Ramos (cell line): ENCODE results near the gene PRAMEF4.
"Not testable (repeated sequence)": the region's sequence is repeated elsewhere in the genome, so short reads cannot be mapped to it uniquely, and the experiment has no call there.

Experiments used
- in situ Hi-C: fragments of 300-500 bp; cut with MboI; formaldehyde crosslinking; loops from one replicate; pipeline ENCODE4 v1.14.3; 2022; ENCODE audit warnings: low sequenced_read_pairs; ENCODE audit not compliant: unreplicated experiment

PRAMEF4 gene

DNA sequence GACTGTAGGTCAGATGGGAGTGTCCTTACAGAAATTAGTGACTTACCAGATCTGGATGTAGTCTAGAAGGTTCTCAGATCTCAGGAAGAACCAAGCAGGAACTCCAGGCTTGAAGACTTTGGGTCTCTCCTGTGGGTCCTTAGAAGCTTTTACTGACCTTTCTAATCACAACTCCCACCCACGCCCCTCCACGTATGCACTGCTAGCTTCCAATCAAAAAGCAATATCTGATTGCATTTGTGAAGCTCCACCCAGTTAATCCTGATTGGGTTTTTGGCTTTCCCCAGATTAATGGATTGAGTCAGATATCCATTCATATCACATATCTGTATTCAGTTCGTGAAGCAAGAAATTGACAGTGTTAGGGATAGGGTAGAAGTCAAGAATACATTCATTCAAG, at the start of gene PRAMEF4:
Gene PRAMEF4, minus strand, starts transcription at position 101 of the 400 bp plus-strand sequence. CDS start 2,807 bp downstream, outside the sequence.
- in situ Hi-C loops = not testable (repeated sequence)

GRCh38 chr1:12924368-12924767, 38.4 kb upstream of the PRAMEF4 start:
- in situ Hi-C loops = not testable (repeated sequence)

- in situ Hi-C loops = not testable (repeated sequence)
These were observed 35.7 kb upstream of the PRAMEF4 start for GRCh38 chr1:12921749-12922148.

- in situ Hi-C loops = not testable (repeated sequence)
These were observed 30.3 kb upstream of the PRAMEF4 start, which contains the start of gene PRAMEF7 for GRCh38 chr1:12916310-12916709. Gene PRAMEF7 (plus strand): TSS chr1:12916610. CDS start chr1:12917693, 1,083 bp downstream.

DNA sequence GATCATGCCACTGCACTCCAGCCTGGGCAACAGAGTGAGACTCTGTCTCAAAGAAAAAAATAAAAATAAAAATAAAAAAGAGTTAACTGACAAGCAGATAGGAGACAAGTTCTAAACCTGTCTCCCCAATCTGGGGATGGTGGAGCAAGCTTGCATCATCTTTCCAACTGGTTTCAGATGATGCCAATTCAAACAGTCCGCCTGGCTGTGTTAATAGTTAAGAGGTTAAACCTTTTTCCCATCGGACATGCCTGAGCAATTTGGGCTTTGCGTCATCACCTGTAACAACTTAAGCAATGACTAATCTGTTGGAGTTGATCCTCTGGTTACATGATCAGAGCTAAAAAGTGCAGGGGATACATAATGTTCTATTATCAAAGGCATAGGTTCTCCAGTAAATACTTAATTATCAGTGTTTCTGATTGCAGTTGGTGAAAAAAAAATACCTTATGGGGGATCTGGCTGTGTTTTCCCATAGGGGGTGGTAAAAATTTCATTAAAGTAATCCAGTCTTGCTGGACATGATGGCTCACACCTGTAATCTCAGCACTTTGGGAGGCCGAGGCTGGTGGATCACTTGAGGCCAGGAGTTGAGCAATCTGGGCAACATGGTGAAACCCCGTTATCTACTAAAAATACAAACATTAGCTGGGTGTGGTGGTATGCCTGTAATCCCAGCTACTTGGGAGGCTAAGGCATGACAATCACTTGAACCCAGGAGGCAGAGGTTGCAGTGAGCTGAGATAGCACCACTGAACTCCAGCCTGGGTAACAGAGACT, 18.0 kb upstream of the PRAMEF4 start:
- in situ Hi-C loops = not testable (repeated sequence)

GRCh38 chr1:12899186-12899585, 13.2 kb upstream of the PRAMEF4 start:
- in situ Hi-C loops = not testable (repeated sequence)

DNA sequence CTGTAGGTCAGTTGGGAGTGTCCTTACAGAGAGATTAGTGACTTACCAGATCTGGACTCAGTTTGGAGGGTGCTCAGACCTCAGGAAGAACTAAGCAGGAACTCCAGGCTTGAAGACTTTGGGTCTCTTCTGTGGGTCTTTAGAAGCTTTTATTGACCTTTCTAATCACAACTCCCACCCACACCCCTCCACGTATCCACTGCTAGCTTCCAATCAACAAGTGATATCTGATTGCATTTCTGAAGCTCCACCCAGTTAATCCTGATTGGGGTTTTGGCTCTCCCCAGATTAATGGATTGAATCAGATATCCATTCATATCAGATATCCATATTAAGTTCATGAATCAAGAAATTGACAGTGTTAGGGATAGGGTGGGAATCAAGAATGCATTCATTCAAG, 12.2 kb upstream of the PRAMEF4 start, which contains the start of gene PRAMEF10:
Gene PRAMEF10, minus strand, starts transcription at position 101 of the 400 bp plus-strand sequence. CDS start 2,423 bp downstream, outside the sequence.
- in situ Hi-C loops = not testable (repeated sequence)

DNA sequence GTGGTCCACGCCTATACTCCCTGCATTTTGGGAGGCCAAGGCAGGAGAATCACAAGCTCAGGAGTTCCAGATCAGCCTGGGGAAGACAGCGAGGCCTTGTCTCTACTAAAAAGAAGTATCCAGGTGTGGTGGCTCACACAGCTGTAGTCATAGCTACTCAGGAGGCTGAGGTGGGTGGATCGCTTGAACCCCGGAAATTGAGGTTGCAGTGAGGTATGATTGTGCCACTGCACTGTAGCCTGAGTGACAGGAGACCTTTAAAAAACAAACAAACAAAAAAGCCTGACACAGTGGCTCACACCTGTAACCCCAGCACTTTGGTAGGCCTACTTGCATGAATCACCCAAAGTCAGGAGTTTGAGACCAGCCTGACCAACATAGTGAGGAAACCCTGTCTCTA, 7.5 kb downstream of the PRAMEF4 start:
- in situ Hi-C loops = not testable (repeated sequence)

DNA sequence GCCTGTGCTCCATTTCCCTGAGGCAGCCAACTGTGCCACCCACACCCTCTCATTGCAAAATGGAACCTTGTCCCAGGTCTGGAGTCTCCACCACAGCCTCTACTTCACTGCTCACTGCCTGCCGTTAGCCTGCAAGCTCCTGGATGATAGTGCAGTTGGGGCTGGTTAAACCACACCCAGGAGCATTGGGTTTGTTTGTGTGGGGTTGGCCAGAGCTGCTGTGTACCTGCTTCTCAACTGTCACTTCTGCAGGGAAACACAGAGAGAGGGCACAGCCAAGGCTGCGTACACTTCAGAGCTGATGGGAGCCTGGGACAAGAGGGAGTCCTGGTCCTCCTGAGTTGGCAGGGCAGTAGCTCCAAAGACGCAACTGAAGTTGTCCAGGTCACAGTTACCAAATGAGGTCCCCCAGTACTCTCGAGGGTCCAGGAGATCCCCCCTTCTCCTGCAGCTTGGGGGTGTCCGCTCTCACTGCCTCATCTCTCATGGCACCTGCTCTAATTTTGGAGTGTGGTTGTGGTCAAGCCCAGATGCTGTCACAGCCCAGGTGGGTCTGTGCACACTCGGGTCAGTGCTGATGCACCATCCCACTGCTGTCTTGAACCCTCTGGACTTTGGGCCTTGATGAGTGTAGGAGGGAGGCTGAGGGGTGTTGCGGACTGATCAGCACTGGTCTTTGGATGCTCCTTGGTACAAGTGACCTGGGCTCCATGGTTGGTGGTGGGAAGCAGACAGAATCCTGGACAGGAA, 22.7 kb downstream of the PRAMEF4 start:
- in situ Hi-C loops = not testable (repeated sequence)

DNA sequence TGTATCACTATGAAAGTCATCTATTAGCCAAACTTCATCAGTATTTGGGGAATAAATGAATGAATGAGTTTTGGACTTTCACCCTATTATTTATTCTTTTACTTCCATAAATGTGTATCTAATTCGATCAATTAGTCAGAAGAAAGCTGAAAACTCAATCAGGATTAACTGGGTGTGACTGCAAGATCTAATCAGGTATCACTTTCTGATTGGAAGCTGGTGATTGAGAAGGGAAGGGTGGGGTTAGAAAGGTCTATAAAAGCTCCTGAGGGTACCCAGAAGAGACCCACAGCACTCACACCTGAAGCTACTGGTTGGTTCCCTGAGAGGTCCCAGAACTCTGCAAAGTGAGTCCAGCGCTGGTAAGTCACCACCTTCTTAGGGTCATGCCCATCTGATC, 29.2 kb downstream of the PRAMEF4 start, which contains the start of gene PRAMEF2:
Gene PRAMEF2, plus strand, starts transcription at position 301 of the 400 bp plus-strand sequence. CDS start 1,924 bp downstream, outside the sequence.
- in situ Hi-C loops = not testable (repeated sequence)

GRCh38 chr1:12851779-12852178, 34.2 kb downstream of the PRAMEF4 start:
- in situ Hi-C loops = no loop called here

DNA sequence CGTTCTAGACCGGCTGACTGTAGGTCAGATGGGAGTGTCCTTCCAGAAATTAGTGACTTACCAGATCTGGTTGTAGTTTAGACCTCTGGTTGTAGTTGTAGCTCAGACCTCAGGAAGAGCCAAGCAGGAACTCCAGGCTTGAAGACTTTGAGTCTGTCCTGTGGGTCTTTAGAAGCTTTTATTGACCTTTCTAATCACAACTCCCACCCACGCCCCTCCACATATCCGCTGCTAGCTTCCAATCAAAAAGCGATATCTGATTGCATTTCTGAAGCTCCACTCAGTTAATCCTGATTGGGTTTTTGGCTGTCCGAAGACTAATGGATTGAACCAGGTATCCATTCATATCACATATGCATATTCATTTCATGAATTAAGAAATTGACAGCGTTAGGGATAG, 37.4 kb downstream of the PRAMEF4 start, which contains the start of gene HNRNPCL1:
Gene HNRNPCL1, minus strand, starts transcription at position 101 of the 400 bp plus-strand sequence. CDS start 431 bp downstream, outside the sequence.
- in situ Hi-C loops = not testable (repeated sequence)

DNA sequence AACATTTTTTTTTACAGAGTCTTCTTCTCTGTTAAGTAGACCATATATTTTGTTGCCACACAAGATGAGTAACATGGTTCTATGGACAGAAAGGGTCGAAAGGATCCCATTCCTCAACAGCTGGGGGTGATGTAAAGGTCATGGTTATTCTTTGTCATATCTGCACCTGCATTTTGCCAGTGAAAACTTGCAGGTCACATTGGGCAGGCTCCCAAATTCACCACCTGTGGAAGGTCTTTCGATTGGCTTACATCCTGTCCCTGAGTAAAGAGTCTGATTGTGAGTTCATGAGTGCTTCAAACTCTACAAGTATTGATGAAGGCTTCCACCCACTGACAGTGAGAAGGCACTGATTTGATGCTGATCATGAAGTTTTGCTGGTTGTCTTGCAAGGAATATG, 52.8 kb downstream of the PRAMEF4 start:
- in situ Hi-C loops = not testable (repeated sequence)

DNA sequence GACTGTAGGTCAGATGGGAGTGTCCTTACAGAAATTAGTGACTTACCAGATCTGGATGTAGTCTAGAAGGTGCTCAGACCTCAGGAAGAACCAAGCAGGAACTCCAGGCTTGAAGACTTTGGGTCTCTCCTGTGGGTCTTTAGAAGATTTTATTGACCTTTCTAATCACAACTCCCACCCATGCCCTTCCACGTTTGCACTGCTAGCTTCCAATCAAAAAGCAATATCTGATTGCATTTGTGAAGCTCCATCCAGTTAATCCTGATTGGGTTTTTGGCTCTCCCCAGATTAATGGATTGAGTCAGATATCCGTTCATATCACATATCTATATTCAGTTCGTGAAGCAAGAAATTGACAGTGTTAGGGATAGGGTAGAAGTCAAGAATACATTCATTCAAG, 54.7 kb downstream of the PRAMEF4 start, which contains the start of gene PRAMEF11:
Gene PRAMEF11, minus strand, starts transcription at position 101 of the 400 bp plus-strand sequence. CDS start 2,621 bp downstream, outside the sequence.
- in situ Hi-C loops = not testable (repeated sequence)
